Ectodermal cell (in vitro differentiated cells): Measurements from ENCODE around the gene SNTA1.
"Not testable (repeated sequence)": the region's sequence is repeated elsewhere in the genome, so short reads cannot be mapped to it uniquely, and the experiment has no call there.

ENCODE experiments used
- H3K27ac ChIP-seq: 2 replicates; pipeline ENCODE4 v1.7.0; 2013; ENCODE audit warnings: mild to moderate bottlenecking, low read depth, low read length; ENCODE audit not compliant: insufficient read depth, poor library complexity, severe bottlenecking
- H3K27me3 ChIP-seq: 2 replicates; pipeline ENCODE4 v1.7.0; 2013; ENCODE audit warnings: mild to moderate bottlenecking, low read length; ENCODE audit not compliant: insufficient read depth, control insufficient read depth, poor library complexity, severe bottlenecking
- H3K36me3 ChIP-seq: one replicate; pipeline ENCODE4 v1.7.0; 2013; ENCODE audit warnings: low read length; ENCODE audit not compliant: control insufficient read depth, insufficient read depth
- H3K4me1 ChIP-seq: one replicate; pipeline ENCODE4 v1.7.0; 2013; ENCODE audit warnings: low read length; ENCODE audit not compliant: control insufficient read depth, insufficient read depth
- H3K4me3 ChIP-seq: 2 replicates; pipeline ENCODE4 v1.7.0; 2013; ENCODE audit warnings: low read depth, low read length, control low read depth; ENCODE audit not compliant: insufficient read depth
- H3K9me3 ChIP-seq: 2 replicates; pipeline ENCODE4 v1.7.0; 2013; ENCODE audit warnings: mild to moderate bottlenecking, low read length, moderate library complexity; ENCODE audit not compliant: control insufficient read depth
- WGBS, 2 experiments: methylation state at CpG; one replicate each; pipeline ENCODE4 v1.1.7; 2013; ENCODE audit warnings: missing lambda C conversion rate in 2 of 2; 5-methylcytosine and 5-hydroxymethylcytosine counted together

Gene SNTA1

DNA sequence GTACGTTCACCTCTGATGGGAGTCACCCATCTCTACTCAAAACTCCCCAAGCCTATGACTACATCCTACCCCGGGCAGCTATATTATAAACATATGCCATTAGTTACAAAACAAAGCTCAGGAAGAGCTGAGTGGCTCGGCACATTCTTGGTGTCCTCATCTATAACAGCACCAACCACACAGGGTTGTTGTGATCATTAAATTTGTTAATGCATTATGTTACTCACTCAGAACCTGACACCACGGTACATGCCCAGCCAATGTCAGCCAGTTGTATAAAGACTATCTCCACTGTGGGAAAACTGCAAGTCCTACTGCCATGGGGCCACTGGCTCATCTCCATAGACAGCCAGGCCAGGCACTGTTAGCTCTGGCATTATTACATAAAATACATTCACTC is 50.0 kb downstream of the SNTA1 start:
- 92 to 97% methylated on average over 4 of the region's 4 CpGs for WGBS, 2 experiments
- H3K4me1 ChIP-seq, result no peaks in the 10 kb centered on the region
- no peak overlapping the region for H3K4me3 ChIP-seq
- H3K27me3 ChIP-seq, result no peaks in the 10 kb centered on the region
- H3K9me3 ChIP-seq, result no peaks in the 10 kb centered on the region
- peaks cover 42% of the 10 kb centered on the region for H3K36me3 ChIP-seq
- H3K27ac ChIP-seq, result no peak overlapping the region

GRCh38 chr20:33391722-33392415 is 51.7 kb downstream of the SNTA1 start:
- no peaks in the 10 kb centered on the region for H3K27me3 ChIP-seq
- 93 to 94% methylated on average over 8 to 9 of the region's 9 CpGs for WGBS, 2 experiments
- H3K9me3 ChIP-seq, result no peaks in the 10 kb centered on the region
- H3K4me1 ChIP-seq, result no peaks in the 10 kb centered on the region
- H3K27ac ChIP-seq, result no peak overlapping the region
- peaks cover 48% of the 10 kb centered on the region for H3K36me3 ChIP-seq
- H3K4me3 ChIP-seq, result no peak overlapping the region

DNA sequence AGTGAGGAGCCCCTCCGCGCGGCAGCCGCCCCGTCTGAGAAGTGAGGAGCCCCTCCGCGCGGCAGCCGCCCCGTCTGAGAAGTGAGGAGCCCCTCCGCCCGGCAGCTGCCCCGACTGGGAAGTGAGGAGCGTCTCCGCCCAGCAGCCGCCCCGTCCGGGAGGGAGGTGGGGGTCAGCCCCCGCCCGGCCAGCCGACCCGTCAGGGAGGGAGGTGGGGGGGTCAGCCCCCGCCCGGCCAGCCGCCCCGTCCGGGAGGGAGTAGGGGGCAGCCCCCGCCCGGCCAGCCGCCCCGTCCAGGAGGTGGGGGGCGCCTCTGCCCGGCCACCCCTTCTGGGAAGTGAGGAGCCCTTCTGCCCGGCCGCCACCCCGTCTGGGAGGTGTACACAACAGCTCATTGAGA is 54.2 kb downstream of the SNTA1 start:
- not testable (repeated sequence) for H3K4me3 ChIP-seq, H3K4me1 ChIP-seq, H3K9me3 ChIP-seq, H3K27ac ChIP-seq, H3K27me3 ChIP-seq
- WGBS, 2 experiments, result 97% methylated on average over 36 of the region's 36 CpGs
- H3K36me3 ChIP-seq, result peaks cover 51% of the 10 kb centered on the region

GRCh38 chr20:33388268-33388667 is 55.3 kb downstream of the SNTA1 start:
- Histone ChIP-seq H3K9me3 (no peaks in the 10 kb centered on the region), H3K36me3 (peaks cover 47% of the 10 kb centered on the region)

DNA sequence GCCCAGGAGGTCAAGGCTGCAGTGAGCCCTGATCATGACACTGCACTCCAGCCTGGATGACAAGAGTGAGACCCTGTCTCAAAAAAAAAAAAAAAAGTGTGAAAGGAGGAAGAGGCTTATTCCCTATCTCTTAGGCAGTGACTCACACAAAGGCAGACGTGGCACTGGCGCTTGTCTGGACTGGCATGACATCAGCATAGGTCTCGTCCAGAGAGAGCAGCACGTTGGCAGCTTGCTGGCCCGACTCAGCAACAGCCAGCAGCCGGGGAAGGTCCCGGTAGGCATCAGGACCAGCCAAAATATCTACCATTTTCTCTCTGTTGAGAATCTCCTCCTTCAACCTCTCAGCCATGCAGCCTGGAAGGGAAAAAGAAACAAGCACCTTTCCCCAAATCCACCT is 56.4 kb downstream of the SNTA1 start:
- no peaks in the 10 kb centered on the region for H3K4me1 ChIP-seq
- H3K27me3 ChIP-seq, result no peaks in the 10 kb centered on the region
- no peaks in the 10 kb centered on the region for H3K9me3 ChIP-seq
- H3K4me3 ChIP-seq, result no peak overlapping the region
- H3K27ac ChIP-seq, result no peak overlapping the region
- 94 to 95% methylated on average over 7 of the region's 7 CpGs for WGBS, 2 experiments
- H3K36me3 ChIP-seq, result peaks cover 42% of the 10 kb centered on the region

More at GRCh38 chr20:33388268-33388667, 55.3 kb downstream of the SNTA1 start:
- no peaks in the 10 kb centered on the region for H3K4me1 ChIP-seq
- no peak overlapping the region for H3K27ac ChIP-seq
- 83 to 100% methylated on average over 1 to 2 of the region's 3 CpGs for WGBS, 2 experiments
- no peaks in the 10 kb centered on the region for H3K27me3 ChIP-seq
- no peak overlapping the region for H3K4me3 ChIP-seq

- 95 to 96% methylated on average over 1 of the region's 1 CpG for WGBS, 2 experiments
- H3K4me1 ChIP-seq, result no peaks in the 10 kb centered on the region
- no peaks in the 10 kb centered on the region for H3K9me3 ChIP-seq
- H3K4me3 ChIP-seq, result no peak overlapping the region
- peaks cover 37% of the 10 kb centered on the region for H3K36me3 ChIP-seq
- no peak overlapping the region for H3K27ac ChIP-seq
- no peaks in the 10 kb centered on the region for H3K27me3 ChIP-seq
Observed at GRCh38 chr20:33386673-33387072, 56.9 kb downstream of the SNTA1 start.

- Histone ChIP-seq H3K9me3 (no peaks in the 10 kb centered on the region), H3K4me1 (no peaks in the 10 kb centered on the region), H3K4me3 (no peak overlapping the region), H3K27ac (no peak overlapping the region), H3K27me3 (no peaks in the 10 kb centered on the region), H3K36me3 (peaks cover 10% of the 10 kb centered on the region)
- 91 to 92% methylated on average over 1 to 2 of the region's 2 CpGs for WGBS, 2 experiments
Observed at GRCh38 chr20:33377366-33377765, 66.2 kb downstream of the SNTA1 start.

DNA sequence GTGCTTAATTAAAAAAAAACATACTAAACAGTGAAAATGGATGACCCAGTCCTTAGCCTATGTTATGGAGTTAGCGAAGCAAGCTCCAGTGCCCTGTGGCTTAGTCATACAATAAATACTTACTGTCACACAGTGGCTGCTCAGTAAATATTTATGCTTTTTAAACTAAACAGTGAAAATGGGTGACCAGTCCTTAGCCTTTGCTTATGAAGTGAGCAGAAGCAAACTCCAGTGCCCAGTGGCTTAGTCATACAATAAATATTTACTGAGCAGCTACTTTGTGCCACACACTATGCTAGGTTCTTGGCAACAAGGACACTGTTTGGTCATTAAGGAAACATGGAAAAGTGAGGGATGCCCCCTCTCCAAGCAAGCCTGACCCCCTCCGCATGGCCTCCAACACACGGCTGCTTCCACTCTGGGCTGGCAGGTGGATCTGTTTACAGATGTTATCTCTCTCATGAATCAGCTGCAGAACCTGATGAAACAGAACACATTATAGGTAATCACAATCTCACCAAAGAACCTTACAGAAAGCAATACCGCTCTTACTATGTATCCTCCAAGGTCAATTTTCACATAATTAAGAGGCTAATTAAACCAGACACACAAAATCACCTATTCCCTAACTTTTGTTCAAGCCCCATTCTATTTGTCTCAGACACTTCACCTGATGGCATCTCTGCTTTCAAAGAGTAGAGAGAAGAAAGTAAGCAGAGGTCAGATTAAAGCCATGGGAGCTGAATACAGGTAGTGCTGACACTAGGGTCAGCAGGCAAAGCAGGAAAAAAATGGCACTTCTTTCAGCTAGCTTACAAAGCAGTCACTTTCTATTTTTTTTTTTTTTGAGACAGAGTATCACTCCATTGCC is 69.6 kb downstream of the SNTA1 start:
- no peaks in the 10 kb centered on the region for H3K27me3 ChIP-seq
- no peak overlapping the region for H3K4me3 ChIP-seq
- WGBS, 2 experiments, result 93 to 94% methylated on average over 4 of the region's 4 CpGs
- H3K9me3 ChIP-seq, result no peaks in the 10 kb centered on the region
- no peaks in the 10 kb centered on the region for H3K4me1 ChIP-seq
- H3K36me3 ChIP-seq, result peaks cover 18% of the 10 kb centered on the region
- H3K27ac ChIP-seq, result no peak overlapping the region

GRCh38 chr20:33372993-33373441 is 70.5 kb downstream of the SNTA1 start:
- H3K4me3 ChIP-seq, result no peak overlapping the region
- H3K27ac ChIP-seq, result no peak overlapping the region
- no peaks in the 10 kb centered on the region for H3K4me1 ChIP-seq
- H3K36me3 ChIP-seq, result peaks cover 17% of the 10 kb centered on the region
- H3K9me3 ChIP-seq, result no peaks in the 10 kb centered on the region
- H3K27me3 ChIP-seq, result no peaks in the 10 kb centered on the region
- WGBS, 2 experiments, result 83 to 88% methylated on average over 4 of the region's 4 CpGs

- Histone ChIP-seq H3K27ac (no peak overlapping the region), H3K36me3 (peaks cover 17% of the 10 kb centered on the region), H3K9me3 (no peaks in the 10 kb centered on the region), H3K27me3 (no peaks in the 10 kb centered on the region), H3K4me1 (no peaks in the 10 kb centered on the region), H3K4me3 (no peak overlapping the region)
- 95 to 96% methylated on average over 8 of the region's 8 CpGs for WGBS, 2 experiments
Observed at GRCh38 chr20:33370291-33370690, 73.3 kb downstream of the SNTA1 start.
